SU-DHL-6 (cell line): ENCODE measurements around the gene AKT1S1.

Source experiments
- EZH2phosphoT487 ChIP-seq: fragments of 200-600 bp; sonication (generic), shearing (Covaris generic); conservative IDR thresholded peaks from 2 replicates; pipeline ENCODE4 v1.6.1; 2018; ENCODE audit warnings: mild to moderate bottlenecking, antibody characterized with exemption, low read length, moderate library complexity, mixed read lengths
- TF ChIP-seq, protein P1 (sequence below): fragments of 200-600 bp; sonication (generic); IDR thresholded peaks from one replicate; pipeline ENCODE4 v1.5.1; 2017; ENCODE audit warnings: antibody characterized with exemption, mild to moderate bottlenecking, low read length, moderate library complexity; ENCODE audit not compliant: insufficient read depth, poor library complexity, severe bottlenecking

DNA sequence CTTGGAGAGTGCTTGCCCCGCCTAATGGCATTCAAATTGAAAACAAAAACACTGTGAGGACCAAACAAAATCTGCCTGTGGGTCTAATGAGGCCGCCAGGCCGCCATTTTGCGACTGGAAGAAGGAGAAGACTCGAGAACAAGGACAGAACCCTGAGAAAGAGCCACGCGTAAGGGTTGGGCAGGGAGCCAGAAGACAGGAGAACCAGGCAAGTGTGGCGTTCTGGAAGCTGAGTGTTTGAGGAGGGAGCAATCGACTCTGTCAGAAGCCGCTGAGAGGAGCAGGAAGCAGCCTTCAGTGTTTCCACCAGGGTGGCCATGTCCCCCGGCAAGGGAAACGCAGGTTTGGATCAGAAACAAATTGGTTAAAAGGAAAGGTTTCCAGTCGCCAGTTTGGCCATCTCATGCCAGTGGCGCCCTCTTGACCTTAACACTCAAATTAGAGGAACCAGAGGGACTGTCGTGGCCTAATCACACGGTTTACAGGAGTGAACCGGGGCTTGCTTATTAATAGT is 36.4 kb downstream of the AKT1S1 start:
- TF ChIP-seq, protein P1, sequence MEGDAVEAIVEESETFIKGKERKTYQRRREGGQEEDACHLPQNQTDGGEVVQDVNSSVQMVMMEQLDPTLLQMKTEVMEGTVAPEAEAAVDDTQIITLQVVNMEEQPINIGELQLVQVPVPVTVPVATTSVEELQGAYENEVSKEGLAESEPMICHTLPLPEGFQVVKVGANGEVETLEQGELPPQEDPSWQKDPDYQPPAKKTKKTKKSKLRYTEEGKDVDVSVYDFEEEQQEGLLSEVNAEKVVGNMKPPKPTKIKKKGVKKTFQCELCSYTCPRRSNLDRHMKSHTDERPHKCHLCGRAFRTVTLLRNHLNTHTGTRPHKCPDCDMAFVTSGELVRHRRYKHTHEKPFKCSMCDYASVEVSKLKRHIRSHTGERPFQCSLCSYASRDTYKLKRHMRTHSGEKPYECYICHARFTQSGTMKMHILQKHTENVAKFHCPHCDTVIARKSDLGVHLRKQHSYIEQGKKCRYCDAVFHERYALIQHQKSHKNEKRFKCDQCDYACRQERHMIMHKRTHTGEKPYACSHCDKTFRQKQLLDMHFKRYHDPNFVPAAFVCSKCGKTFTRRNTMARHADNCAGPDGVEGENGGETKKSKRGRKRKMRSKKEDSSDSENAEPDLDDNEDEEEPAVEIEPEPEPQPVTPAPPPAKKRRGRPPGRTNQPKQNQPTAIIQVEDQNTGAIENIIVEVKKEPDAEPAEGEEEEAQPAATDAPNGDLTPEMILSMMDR = no peak
- no peak for TF ChIP-seq EZH2phosphoT487
